Neural cell (in vitro differentiated cells): ENCODE results near the gene PTPRD. TPM values are rescaled to one million over a fixed set of nuclear protein-coding genes. Genes with fewer than 3 reads are reported as not detected.
A peak's percentile ranks its signal among the peaks of the same experiment; 100 is the strongest.

Experiments used
- H2AFZ ChIP-seq: fragments of 200-600, 300-800 bp; sonication (generic), shearing (Covaris generic); 2 replicates; pipeline ENCODE4 v1.6.0; 2014; ENCODE audit warnings: low read depth, mild to moderate bottlenecking, antibody characterized with exemption, low read length, moderate library complexity
- H3F3A ChIP-seq: fragments of 200-600 bp; shearing (Covaris generic); 2 replicates; pipeline ENCODE4 v1.6.1; 2016; ENCODE audit warnings: mild to moderate bottlenecking, moderate library complexity, mixed read lengths, antibody characterized with exemption, low read length; ENCODE audit not compliant: insufficient read depth, poor library complexity, severe bottlenecking
- H3K27ac ChIP-seq: fragments of 200-600, 300-800 bp; sonication (generic), shearing (Covaris generic); 2 replicates; pipeline ENCODE4 v1.5.1; 2014; ENCODE audit warnings: mild to moderate bottlenecking, low read length, moderate library complexity
- H3K27me3 ChIP-seq: fragments of 300-800, 200-600 bp; sonication (generic), shearing (Covaris generic); 2 replicates; pipeline ENCODE4 v1.6.0; 2014; ENCODE audit warnings: mild to moderate bottlenecking, low read depth, low read length, moderate library complexity; ENCODE audit not compliant: insufficient read depth
- H3K36me3 ChIP-seq: fragments of 300-800, 200-600 bp; sonication (generic), shearing (Covaris generic); 2 replicates; pipeline ENCODE4 v1.5.1; 2014; ENCODE audit warnings: mild to moderate bottlenecking, antibody characterized with exemption, low read length, moderate library complexity; ENCODE audit not compliant: insufficient read depth
- H3K4me2 ChIP-seq: fragments of 300-800, 200-600 bp; sonication (generic), shearing (Covaris generic); 2 replicates; pipeline ENCODE4 v1.6.0; 2014; ENCODE audit warnings: mild to moderate bottlenecking, low read length
- H3K4me3 ChIP-seq: fragments of 300-800, 200-600 bp; sonication (generic), shearing (Covaris generic); 2 replicates; pipeline ENCODE4 v1.5.1; 2014; ENCODE audit warnings: mild to moderate bottlenecking, low read length, moderate library complexity
- H3K79me2 ChIP-seq: fragments of 200-600 bp; shearing (Covaris generic); replicated peaks from 2 replicates; pipeline ENCODE4 v1.6.0; 2014; ENCODE audit warnings: mild to moderate bottlenecking, low read length, moderate library complexity; ENCODE audit not compliant: insufficient read depth
- H3K9ac ChIP-seq: fragments of 300-800, 200-600 bp; sonication (generic), shearing (Covaris generic); 2 replicates; pipeline ENCODE4 v1.6.1; 2016; ENCODE audit warnings: mild to moderate bottlenecking, low read length, mixed read lengths
- H3K9me2 ChIP-seq: fragments of 200-600 bp; shearing (Covaris generic); 2 replicates; pipeline ENCODE4 v1.6.1; 2016; ENCODE audit warnings: mild to moderate bottlenecking, low read length, mixed read lengths; ENCODE audit not compliant: insufficient read depth
- H3K9me3 ChIP-seq: fragments of 200-600, 300-800 bp; sonication (generic), shearing (Covaris generic); 2 replicates; pipeline ENCODE4 v1.6.1; 2016; ENCODE audit warnings: mild to moderate bottlenecking, mixed run types, low read length, moderate library complexity, mixed read lengths
- H4K20me1 ChIP-seq: fragments of 200-600 bp; shearing (Covaris generic); 2 replicates; pipeline ENCODE4 v1.6.1; 2016; ENCODE audit warnings: mild to moderate bottlenecking, mixed run types; ENCODE audit not compliant: insufficient read depth
- EP300 ChIP-seq: fragments of 450-650 bp; conservative IDR thresholded peaks from 2 replicates; pipeline ENCODE4 v1.6.1; 2014; ENCODE audit warnings: antibody characterized with exemption, mild to moderate bottlenecking, moderate library complexity; ENCODE audit not compliant: poor library complexity, severe bottlenecking
- EZH2 ChIP-seq: fragments of 200-600, 300-800 bp; shearing (Covaris generic), sonication (generic); IDR thresholded peaks from 2 replicates; pipeline ENCODE4 v1.6.1; 2014; ENCODE audit warnings: antibody characterized with exemption, low read length, borderline replicate concordance, mild to moderate bottlenecking; ENCODE audit not compliant: insufficient read depth, poor library complexity, severe bottlenecking
- MXI1 ChIP-seq: fragments of 450-650 bp; conservative IDR thresholded peaks from 2 replicates; pipeline ENCODE4 v1.6.1; 2014; ENCODE audit warnings: antibody characterized with exemption, mild to moderate bottlenecking; ENCODE audit not compliant: poor library complexity, severe bottlenecking
- POLR2AphosphoS5 ChIP-seq: IDR thresholded peaks from 2 replicates; pipeline ENCODE4 v1.6.1; 2012
- RAD21 ChIP-seq: fragments of 450-650 bp; conservative IDR thresholded peaks from 2 replicates; pipeline ENCODE4 v1.6.1; 2014; ENCODE audit warnings: antibody characterized with exemption, mild to moderate bottlenecking, moderate library complexity
- SMC3 ChIP-seq: fragments of 450-650 bp; conservative IDR thresholded peaks from 2 replicates; pipeline ENCODE4 v1.6.1; 2014; ENCODE audit warnings: antibody characterized with exemption, mild to moderate bottlenecking, moderate library complexity; ENCODE audit not compliant: poor library complexity
- TAF1 ChIP-seq: IDR thresholded peaks from 2 replicates; pipeline ENCODE4 v1.6.1; 2012; ENCODE audit warnings: low read depth
- polyA plus RNA-seq: library from polyadenylated mRNA; depleted of rRNA; stranded (reverse); fragments of >200 nt; gene quantifications from 2 replicates; pipeline ENCODE4 v1.2.3, GENCODE V29; 2014
- TF ChIP-seq, protein P1 (sequence below): fragments of 450-650 bp; IDR thresholded peaks from 2 replicates; pipeline ENCODE4 v1.5.1; 2014; ENCODE audit warnings: antibody characterized with exemption, mild to moderate bottlenecking, moderate library complexity; ENCODE audit not compliant: poor library complexity, severe bottlenecking
- TF ChIP-seq, protein P2 (sequence below): IDR thresholded peaks from 2 replicates; pipeline ENCODE4 v1.6.1; 2012; ENCODE audit warnings: borderline replicate concordance

The PTPRD gene
- polyA plus RNA-seq, 1 donor from 2014 or later, result 143 TPM

DNA sequence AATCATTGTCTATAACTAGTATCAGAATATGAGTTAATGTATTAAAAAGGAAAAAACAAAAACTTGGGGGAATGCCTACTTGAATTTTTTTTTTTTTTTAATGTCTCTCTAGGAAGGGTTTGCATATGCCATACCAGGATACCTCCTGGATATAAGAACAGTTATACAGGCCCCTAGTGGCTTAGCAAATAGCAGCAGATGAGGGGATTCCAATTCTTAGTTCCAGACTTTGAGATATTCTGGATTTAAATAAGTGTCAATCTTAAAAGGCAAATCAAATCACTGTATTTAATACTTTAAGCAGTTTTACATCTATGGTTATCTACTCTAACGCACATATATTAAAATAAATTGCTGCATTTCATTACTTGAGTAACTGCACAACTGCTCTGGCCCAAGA, 1757.8 kb downstream of the PTPRD start:
- Histone ChIP-seq H3K4me2 (peak overlapping the region; percentile 83), H3K27ac (peak overlapping the region; percentile 86), H3K36me3 (no peaks in the 10 kb centered on the region), H3K9me3 (no peaks in the 10 kb centered on the region), H3K79me2 (peaks cover 81% of the 10 kb centered on the region), H3K4me3 (peak overlapping the region; percentile 83), H3K9me2 (no peaks in the 10 kb centered on the region), H3K9ac (peak overlapping the region; percentile 91), H3F3A (peaks cover 5% of the 10 kb centered on the region), H2AFZ (no peak overlapping the region), H3K27me3 (no peaks in the 10 kb centered on the region), H4K20me1 (no peaks in the 10 kb centered on the region)
- TF ChIP-seq EP300, result no peak
- TF ChIP-seq EZH2, result no peak
- no peak for TF ChIP-seq MXI1
- TF ChIP-seq POLR2AphosphoS5, result no peak
- TF ChIP-seq SMC3, result peak; percentile 82
- TF ChIP-seq RAD21, result peak; percentile 85
- no peak for TF ChIP-seq TAF1
- TF ChIP-seq, protein P1, sequence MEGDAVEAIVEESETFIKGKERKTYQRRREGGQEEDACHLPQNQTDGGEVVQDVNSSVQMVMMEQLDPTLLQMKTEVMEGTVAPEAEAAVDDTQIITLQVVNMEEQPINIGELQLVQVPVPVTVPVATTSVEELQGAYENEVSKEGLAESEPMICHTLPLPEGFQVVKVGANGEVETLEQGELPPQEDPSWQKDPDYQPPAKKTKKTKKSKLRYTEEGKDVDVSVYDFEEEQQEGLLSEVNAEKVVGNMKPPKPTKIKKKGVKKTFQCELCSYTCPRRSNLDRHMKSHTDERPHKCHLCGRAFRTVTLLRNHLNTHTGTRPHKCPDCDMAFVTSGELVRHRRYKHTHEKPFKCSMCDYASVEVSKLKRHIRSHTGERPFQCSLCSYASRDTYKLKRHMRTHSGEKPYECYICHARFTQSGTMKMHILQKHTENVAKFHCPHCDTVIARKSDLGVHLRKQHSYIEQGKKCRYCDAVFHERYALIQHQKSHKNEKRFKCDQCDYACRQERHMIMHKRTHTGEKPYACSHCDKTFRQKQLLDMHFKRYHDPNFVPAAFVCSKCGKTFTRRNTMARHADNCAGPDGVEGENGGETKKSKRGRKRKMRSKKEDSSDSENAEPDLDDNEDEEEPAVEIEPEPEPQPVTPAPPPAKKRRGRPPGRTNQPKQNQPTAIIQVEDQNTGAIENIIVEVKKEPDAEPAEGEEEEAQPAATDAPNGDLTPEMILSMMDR, result peak; percentile 84

- Histone ChIP-seq H3K79me2 (peaks cover 100% of the 10 kb centered on the region), H3K36me3 (no peaks in the 10 kb centered on the region), H3K4me2 (peak overlapping the region; percentile 83), H3K9me2 (no peaks in the 10 kb centered on the region), H3K4me3 (peak overlapping the region; percentile 83), H3F3A (peaks cover 5% of the 10 kb centered on the region), H3K27ac (peak overlapping the region; percentile 86), H2AFZ (no peak overlapping the region), H4K20me1 (no peaks in the 10 kb centered on the region), H3K9me3 (no peaks in the 10 kb centered on the region), H3K27me3 (no peaks in the 10 kb centered on the region), H3K9ac (peak overlapping the region; percentile 2)
- TF ChIP-seq SMC3 (no peak), POLR2AphosphoS5 (no peak), EZH2 (no peak), RAD21 (no peak), MXI1 (no peak), EP300 (peak; percentile 54)
- TF ChIP-seq, protein P2, sequence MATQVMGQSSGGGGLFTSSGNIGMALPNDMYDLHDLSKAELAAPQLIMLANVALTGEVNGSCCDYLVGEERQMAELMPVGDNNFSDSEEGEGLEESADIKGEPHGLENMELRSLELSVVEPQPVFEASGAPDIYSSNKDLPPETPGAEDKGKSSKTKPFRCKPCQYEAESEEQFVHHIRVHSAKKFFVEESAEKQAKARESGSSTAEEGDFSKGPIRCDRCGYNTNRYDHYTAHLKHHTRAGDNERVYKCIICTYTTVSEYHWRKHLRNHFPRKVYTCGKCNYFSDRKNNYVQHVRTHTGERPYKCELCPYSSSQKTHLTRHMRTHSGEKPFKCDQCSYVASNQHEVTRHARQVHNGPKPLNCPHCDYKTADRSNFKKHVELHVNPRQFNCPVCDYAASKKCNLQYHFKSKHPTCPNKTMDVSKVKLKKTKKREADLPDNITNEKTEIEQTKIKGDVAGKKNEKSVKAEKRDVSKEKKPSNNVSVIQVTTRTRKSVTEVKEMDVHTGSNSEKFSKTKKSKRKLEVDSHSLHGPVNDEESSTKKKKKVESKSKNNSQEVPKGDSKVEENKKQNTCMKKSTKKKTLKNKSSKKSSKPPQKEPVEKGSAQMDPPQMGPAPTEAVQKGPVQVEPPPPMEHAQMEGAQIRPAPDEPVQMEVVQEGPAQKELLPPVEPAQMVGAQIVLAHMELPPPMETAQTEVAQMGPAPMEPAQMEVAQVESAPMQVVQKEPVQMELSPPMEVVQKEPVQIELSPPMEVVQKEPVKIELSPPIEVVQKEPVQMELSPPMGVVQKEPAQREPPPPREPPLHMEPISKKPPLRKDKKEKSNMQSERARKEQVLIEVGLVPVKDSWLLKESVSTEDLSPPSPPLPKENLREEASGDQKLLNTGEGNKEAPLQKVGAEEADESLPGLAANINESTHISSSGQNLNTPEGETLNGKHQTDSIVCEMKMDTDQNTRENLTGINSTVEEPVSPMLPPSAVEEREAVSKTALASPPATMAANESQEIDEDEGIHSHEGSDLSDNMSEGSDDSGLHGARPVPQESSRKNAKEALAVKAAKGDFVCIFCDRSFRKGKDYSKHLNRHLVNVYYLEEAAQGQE, result no peak
Observed at GRCh38 chr9:8852301-8852864, 1760.4 kb downstream of the PTPRD start.
